DND-41 (cell line): ENCODE measurements around the gene CD96.

Experiments
- CTCF ChIP-seq: IDR thresholded peaks from 2 replicates; pipeline ENCODE4 v1.5.1; 2012; ENCODE audit warnings: borderline replicate concordance, low read length, moderate library complexity, mild to moderate bottlenecking; ENCODE audit not compliant: poor library complexity, severe bottlenecking; ENCODE audit errors: extremely low read depth
- EZH2 ChIP-seq: IDR thresholded peaks from 3 replicates; pipeline ENCODE4 v1.6.1; 2012; ENCODE audit warnings: borderline replicate concordance, low read depth, mild to moderate bottlenecking, moderate library complexity, low read length, inconsistent platforms; ENCODE audit not compliant: severe bottlenecking

DNA sequence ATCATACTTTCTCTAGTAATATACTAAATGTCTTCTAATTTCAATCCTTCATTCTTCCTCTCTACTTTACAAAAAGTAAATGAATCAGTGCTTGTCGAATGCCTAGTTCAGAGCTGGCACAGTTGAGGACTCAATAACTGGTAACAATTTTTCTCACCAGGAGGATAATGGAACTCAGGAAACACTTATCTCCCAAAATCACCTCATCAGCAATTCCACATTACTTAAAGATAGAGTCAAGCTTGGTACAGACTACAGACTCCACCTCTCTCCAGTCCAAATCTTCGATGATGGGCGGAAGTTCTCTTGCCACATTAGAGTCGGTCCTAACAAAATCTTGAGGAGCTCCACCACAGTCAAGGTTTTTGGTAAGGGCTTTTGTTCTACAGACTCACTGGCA lies 36.9 kb downstream of the CD96 start:
- TF ChIP-seq CTCF (no peak), EZH2 (no peak)
